HG02943 (cell line): ENCODE data around the gene KCNQ2.

Experiments used
- ATAC-seq: cut with Tn5 transposase; IDR thresholded peaks from one replicate; pipeline ENCODE4 v1.9.1; 2021; ENCODE audit warnings: mild to moderate bottlenecking, low read depth, moderate library complexity; ENCODE audit not compliant: unreplicated experiment

KCNQ2 gene

GRCh38 chr20:63350597-63351325 is 121.7 kb downstream of the KCNQ2 start:
- ATAC-seq, result no peak
